ENCODE results near the gene ZDHHC14. TPM values are rescaled to one million over a fixed set of nuclear protein-coding genes. Genes with fewer than 3 reads are reported as not detected.

The ZDHHC14 gene
- total and polyA plus RNA-seq, 7 donors = 2.5 to 14.6 (median 4.3) TPM

GRCh38 chr6:157410045-157410444, 29.1 kb downstream of the ZDHHC14 start:
- no peak overlapping the region for H3K27ac ChIP-seq
- no peaks in the 10 kb centered on the region for H3K27me3 ChIP-seq (ENCODE audit: insufficient read depth in 3 of 3, low read length in 2 of 3)
- H3K36me3 ChIP-seq (ENCODE audit: insufficient read depth in 1 of 2, low read depth in 1 of 2) = no peaks in the 10 kb centered on the region
- H3K9me3 ChIP-seq = no peaks in the 10 kb centered on the region
- DNase-seq (no peak), ATAC-seq (no peak)
- H3K4me3 ChIP-seq = no peak overlapping the region
- intact Hi-C loops (cut with DNase I) = no loop called here
- WGBS, 3 donors = 70 to 81% (median 79%) methylated on average over 5 of the region's 5 CpGs
- TF ChIP-seq CTCF (IDR thresholded peaks at IDR 0.05) = no peak
- H3K4me1 ChIP-seq = peaks cover 5% of the 10 kb centered on the region

GRCh38 chr6:157411368-157411767, 30.4 kb downstream of the ZDHHC14 start:
- Histone ChIP-seq H3K27ac (no peak overlapping the region), H3K4me1 (peaks cover 5% of the 10 kb centered on the region), H3K4me3 (no peak overlapping the region), H3K36me3 (ENCODE audit: insufficient read depth in 1 of 2, low read depth in 1 of 2) (no peaks in the 10 kb centered on the region), H3K27me3 (ENCODE audit: insufficient read depth in 3 of 3, low read length in 2 of 3) (no peaks in the 10 kb centered on the region), H3K9me3 (no peaks in the 10 kb centered on the region)
- intact Hi-C loops (cut with DNase I) = no loop called here
- ATAC-seq (no peak), DNase-seq (no peak)
- WGBS, 3 donors = 96 to 100% (median 98%) methylated on average over 1 of the region's 1 CpG
- no peak for TF ChIP-seq CTCF (IDR thresholded peaks at IDR 0.05)

GRCh38 chr6:157412791-157413190, 31.8 kb downstream of the ZDHHC14 start:
- intact Hi-C loops (cut with DNase I) = no loop called here
- DNase-seq (no peak), ATAC-seq (no peak)
- Histone ChIP-seq H3K4me1 (peaks cover 5% of the 10 kb centered on the region), H3K4me3 (no peak overlapping the region), H3K36me3 (ENCODE audit: insufficient read depth in 1 of 2, low read depth in 1 of 2) (no peaks in the 10 kb centered on the region), H3K27ac (no peak overlapping the region), H3K9me3 (no peaks in the 10 kb centered on the region), H3K27me3 (ENCODE audit: insufficient read depth in 3 of 3, low read length in 2 of 3) (no peaks in the 10 kb centered on the region)
- TF ChIP-seq CTCF (IDR thresholded peaks at IDR 0.05) = no peak
- 61 to 64% (median 62%) methylated on average over 11 of the region's 11 CpGs for WGBS, 3 donors

- Histone ChIP-seq H3K9me3 (no peaks in the 10 kb centered on the region), H3K36me3 (ENCODE audit: insufficient read depth in 1 of 2, low read depth in 1 of 2) (no peaks in the 10 kb centered on the region), H3K4me3 (no peak overlapping the region), H3K27ac (no peak overlapping the region), H3K27me3 (ENCODE audit: insufficient read depth in 3 of 3, low read length in 2 of 3) (no peaks in the 10 kb centered on the region), H3K4me1 (no peaks in the 10 kb centered on the region)
- no peak for ATAC-seq
- no peak for TF ChIP-seq CTCF (IDR thresholded peaks at IDR 0.05)
- DNase-seq = no peak
- WGBS, 3 donors = 84 to 86% (median 85%) methylated on average over 8 of the region's 8 CpGs
- intact Hi-C loops (cut with DNase I) = no loop called here
Observed at GRCh38 chr6:157420497-157420896, 39.5 kb downstream of the ZDHHC14 start.

GRCh38 chr6:157424491-157425020, 43.6 kb downstream of the ZDHHC14 start:
- DNase-seq (no peak), ATAC-seq (no peak)
- H3K4me1 ChIP-seq = peaks cover 12% of the 10 kb centered on the region
- H3K27me3 ChIP-seq (ENCODE audit: insufficient read depth in 3 of 3, low read length in 2 of 3) = no peaks in the 10 kb centered on the region
- H3K36me3 ChIP-seq (ENCODE audit: insufficient read depth in 1 of 2, low read depth in 1 of 2) = no peaks in the 10 kb centered on the region
- intact Hi-C loops (cut with DNase I) = no loop called here
- TF ChIP-seq CTCF (IDR thresholded peaks at IDR 0.05) = no peak
- 58 to 64% (median 64%) methylated on average over 11 of the region's 11 CpGs for WGBS, 3 donors
- H3K27ac ChIP-seq = no peak overlapping the region
- no peaks in the 10 kb centered on the region for H3K9me3 ChIP-seq
- no peak overlapping the region for H3K4me3 ChIP-seq
